HepG2 (cell line): ENCODE data around the gene CEACAM18. TPM values are rescaled to one million over a fixed set of nuclear protein-coding genes. Genes with fewer than 3 reads are reported as not detected.

Experiments used
- ATAC-seq: fragments of 200-7000 bp; cut with Tn5 transposase; 3 replicates; pipeline ENCODE4 v1.9.1; 2020; ENCODE audit warnings: mild to moderate bottlenecking, moderate library complexity
- BruUV-seq: library from RNA; stranded (reverse); fragments of 400-500 nt; replicated peaks from 2 replicates; lab custom pipeline; 2021; lab: Mats Ljungman, UMichigan
- CTCF ChIA-PET: fragments of 300-600 bp; formaldehyde crosslinking; extraction: SDS; loops from one replicate; lab custom pipeline; 2021; ENCODE audit warnings: low total read pairs, inconsistent platforms, low intra/inter-chr PET ratio; lab: Yijun Ruan, JAX
- POLR2A ChIA-PET: fragments of 350-600 bp; sonication (Branson Sonifier 250); formaldehyde crosslinking; loops from one replicate; lab custom pipeline; 2020; ENCODE audit warnings: antibody characterized with exemption, inconsistent platforms; lab: Yijun Ruan, JAX
- DNase-seq: peaks from one replicate; pipeline ENCODE4 v3.0.0-alpha.2; 2015; ENCODE audit warnings: low spot score
- FAIRE-seq: peaks from 3 replicates; lab custom pipeline; 2011; peaks lifted over from hg19 to GRCh38; lab: Jason Lieb, UNC
- H2AFZ ChIP-seq: one replicate; pipeline ENCODE4 v1.6.1; 2011; ENCODE audit warnings: low read length, inconsistent platforms
- H3K27ac ChIP-seq: fragments of 300-600 bp; 3 replicates; pipeline ENCODE4 v1.8.0; 2011; ENCODE audit warnings: mixed run types, mild to moderate bottlenecking, mixed read lengths, low read length, inconsistent platforms; ENCODE audit not compliant: insufficient read depth; ENCODE audit errors: extremely low read length
- H3K27me3 ChIP-seq, 2 experiments: fragments of 200-600 bp in 1 of 2; 2 replicates in 1 of 2; 3 replicates in 1 of 2; pipeline versions ENCODE4 v1.6.0 to v1.8.0; 2011; ENCODE audit warnings: low read length in 2 of 2, mild to moderate bottlenecking in 2 of 2, moderate library complexity in 2 of 2, inconsistent platforms in 1 of 2; ENCODE audit not compliant: insufficient read depth in 2 of 2, control insufficient read depth in 1 of 2
- H3K36me3 ChIP-seq, 2 experiments: fragments of 200-600 bp in 1 of 2; replicated peaks in 1 of 2; 2 replicates in 1 of 2; 3 replicates in 1 of 2; pipeline versions ENCODE4 v1.5.1 to v1.8.0; 2011; ENCODE audit warnings: low read length in 2 of 2, inconsistent platforms in 1 of 2; ENCODE audit not compliant: insufficient read depth in 2 of 2, control insufficient read depth in 1 of 2
- H3K4me1 ChIP-seq: 2 replicates; pipeline ENCODE4 v1.5.1; 2012; ENCODE audit warnings: low read length, inconsistent platforms; ENCODE audit not compliant: insufficient read depth
- H3K4me2 ChIP-seq: 2 replicates; pipeline ENCODE4 v1.6.0; 2011; ENCODE audit warnings: low read depth, low read length, inconsistent platforms
- H3K4me3 ChIP-seq, 3 experiments: fragments of 200-600 bp in 1 of 3; sonication (generic), shearing (Covaris generic) in 1 of 3; replicated peaks in 1 of 3; 2 replicates each; pipeline ENCODE4 v1.5.1; 2011 to 2016; ENCODE audit warnings: low read length in 3 of 3, inconsistent platforms in 2 of 3, low read depth in 2 of 3, mild to moderate bottlenecking in 2 of 3, control low read depth in 1 of 3, mixed read lengths in 1 of 3; ENCODE audit not compliant: insufficient read depth in 1 of 3
- H3K79me2 ChIP-seq: one replicate; pipeline ENCODE4 v1.6.1; 2011; ENCODE audit warnings: low read length, inconsistent platforms; ENCODE audit not compliant: insufficient read depth
- H3K9ac ChIP-seq: 2 replicates; pipeline ENCODE4 v1.6.0; 2011; ENCODE audit warnings: mild to moderate bottlenecking, low read depth, low read length, inconsistent platforms; ENCODE audit not compliant: insufficient read depth
- H3K9me3 ChIP-seq: 2 replicates; pipeline ENCODE4 v1.5.1; 2012; ENCODE audit warnings: mild to moderate bottlenecking, low read length
- H4K20me1 ChIP-seq: 2 replicates; pipeline ENCODE4 v1.6.0; 2011; ENCODE audit warnings: inconsistent platforms, mild to moderate bottlenecking, low read length, moderate library complexity; ENCODE audit not compliant: insufficient read depth
- CENPT ChIP-seq: sonication (generic); formaldehyde crosslinking; IDR thresholded peaks from 2 replicates; pipeline ENCODE4 v1.8.0; 2022; ENCODE audit warnings: low read depth, mild to moderate bottlenecking, moderate library complexity, missing genetic modification reagents
- IKZF1 ChIP-seq: fragments of 450-650 bp; IDR thresholded peaks from 2 replicates; pipeline ENCODE4 v1.7.1; 2016
- PRPF4 ChIP-seq: fragments of 200-400 bp; formaldehyde crosslinking; IDR thresholded peaks from 2 replicates; pipeline ENCODE4 v1.6.1; 2016; ENCODE audit warnings: low read length, low read depth; ENCODE audit not compliant: poor library complexity, severe bottlenecking
- WGBS: methylation state at CpG from one replicate; pipeline ENCODE4 v1.1.6; 2017; ENCODE audit warnings: low lambda C conversion rate; 5-methylcytosine and 5-hydroxymethylcytosine counted together
- in situ Hi-C: cut with HindIII; loops from 2 replicates; pipeline ENCODE4 v1.10.0; 2017; ENCODE audit warnings: low pct_unique_long_range_greater_than_20kb; ENCODE audit not compliant: extremely low pct_ligation_motif_present
- intact Hi-C: fragments of 100-400 bp; cut with micrococcal nuclease; formaldehyde crosslinking; loops from one replicate; pipeline ENCODE4 v1.10.0; 2022; ENCODE audit not compliant: unreplicated experiment
- polyA plus RNA-seq, 8 experiments: library from polyadenylated mRNA; depleted of rRNA in 3 of 8; stranded (reverse) in 7 of 8; unstranded in 1 of 8; fragments of >200 nt; fragmentation: Illumina TruSeq in 4 of 8; extraction: Trizol in 4 of 8; gene quantifications; 2 replicates each; pipeline versions ENCODE4 v1.2.1 to v1.2.3, GENCODE V29; 2011 to 2016; ENCODE audit warnings: low read depth in 4 of 8, missing spikeins in 1 of 8, mixed read lengths in 1 of 8; ENCODE audit not compliant: insufficient read depth in 1 of 8
- total RNA-seq, 5 experiments: library from RNA; depleted of rRNA; stranded (reverse); fragments of >200 nt; fragmentation: Illumina TruSeq; extraction: Trizol; gene quantifications; 2 replicates each; pipeline ENCODE4 v1.2.3, GENCODE V29; 2016; ENCODE audit warnings: low read depth in 1 of 5
- TF ChIP-seq, protein P1 (sequence below): sonication (generic); formaldehyde crosslinking; IDR thresholded peaks from 2 replicates; pipeline ENCODE4 v1.4.0; 2020; ENCODE audit warnings: mild to moderate bottlenecking, missing genetic modification reagents, borderline replicate concordance
- TF ChIP-seq, protein P2 (sequence below): sonication (generic); formaldehyde crosslinking; IDR thresholded peaks from 2 replicates; pipeline ENCODE4 v1.4.0; 2020; ENCODE audit warnings: missing genetic modification reagents, borderline replicate concordance
- TF ChIP-seq, protein P3 (sequence below): sonication (generic); formaldehyde crosslinking; IDR thresholded peaks from 2 replicates; pipeline ENCODE4 v1.5.1; 2020; ENCODE audit warnings: missing genetic modification reagents, mild to moderate bottlenecking, borderline replicate concordance

CEACAM18 gene
- total and polyA plus RNA-seq, 2 of the 13 experiments (the other 11 are each of a cell fraction or from before 2014, with no cell fraction given), result not detected

DNA sequence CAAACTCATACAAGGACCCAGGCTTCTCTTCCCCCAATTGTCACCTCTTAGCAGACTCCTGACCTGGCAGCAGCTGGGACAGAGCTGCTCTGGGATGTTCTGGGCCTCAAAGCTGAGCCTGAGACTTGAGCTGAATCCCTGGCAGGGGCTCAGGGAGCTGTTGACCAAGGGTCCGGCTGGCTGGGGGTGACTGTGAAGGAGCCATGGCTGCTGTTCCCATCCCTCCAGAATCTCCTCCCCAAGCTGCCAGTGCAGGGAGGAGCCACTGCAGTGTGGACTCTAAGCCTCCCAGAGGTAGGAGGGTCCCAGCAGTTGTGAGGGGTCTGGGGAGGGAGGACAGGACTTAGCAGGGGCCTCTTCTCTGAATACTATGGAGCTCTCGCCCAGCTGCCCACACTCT lies 51.0 kb downstream of the CEACAM18 start:
- H3K36me3 ChIP-seq, result no peaks in the 10 kb centered on the region
- FAIRE-seq (no peak), ATAC-seq (no peak), DNase-seq (no peak)
- H3K4me1 ChIP-seq, result no peaks in the 10 kb centered on the region
- no peak overlapping the region for H3K4me2 ChIP-seq
- TF ChIP-seq, protein P1, sequence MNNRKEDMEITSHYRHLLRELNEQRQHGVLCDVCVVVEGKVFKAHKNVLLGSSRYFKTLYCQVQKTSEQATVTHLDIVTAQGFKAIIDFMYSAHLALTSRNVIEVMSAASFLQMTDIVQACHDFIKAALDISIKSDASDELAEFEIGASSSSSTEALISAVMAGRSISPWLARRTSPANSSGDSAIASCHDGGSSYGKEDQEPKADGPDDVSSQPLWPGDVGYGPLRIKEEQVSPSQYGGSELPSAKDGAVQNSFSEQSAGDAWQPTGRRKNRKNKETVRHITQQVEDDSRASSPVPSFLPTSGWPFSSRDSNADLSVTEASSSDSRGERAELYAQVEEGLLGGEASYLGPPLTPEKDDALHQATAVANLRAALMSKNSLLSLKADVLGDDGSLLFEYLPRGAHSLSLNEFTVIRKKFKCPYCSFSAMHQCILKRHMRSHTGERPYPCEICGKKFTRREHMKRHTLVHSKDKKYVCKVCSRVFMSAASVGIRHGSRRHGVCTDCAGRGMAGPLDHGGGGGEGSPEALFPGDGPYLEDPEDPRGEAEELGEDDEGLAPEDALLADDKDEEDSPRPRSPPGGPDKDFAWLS, result no peak
- ChIA-PET POLR2A (no interaction called here), CTCF (no interaction called here)
- BruUV-seq, result no TSS peak
- WGBS, result no CpG with 5 or more reads among the region's 2 CpGs
- H3K9ac ChIP-seq, result no peak overlapping the region
- H3K27ac ChIP-seq, result no peak overlapping the region
- peaks cover 1 to 5% of the 10 kb centered on the region in 2 experiments; a peak in 2 of 5 replicates for H3K27me3 ChIP-seq
- in situ Hi-C loops, result no loop called here
- H3K4me3 ChIP-seq, result no peak overlapping the region
- intact Hi-C loops, result no loop called here
- no peaks in the 10 kb centered on the region for H3K79me2 ChIP-seq
- H3K9me3 ChIP-seq, result no peaks in the 10 kb centered on the region
- no peak overlapping the region for H2AFZ ChIP-seq
- H4K20me1 ChIP-seq, result no peaks in the 10 kb centered on the region

DNA sequence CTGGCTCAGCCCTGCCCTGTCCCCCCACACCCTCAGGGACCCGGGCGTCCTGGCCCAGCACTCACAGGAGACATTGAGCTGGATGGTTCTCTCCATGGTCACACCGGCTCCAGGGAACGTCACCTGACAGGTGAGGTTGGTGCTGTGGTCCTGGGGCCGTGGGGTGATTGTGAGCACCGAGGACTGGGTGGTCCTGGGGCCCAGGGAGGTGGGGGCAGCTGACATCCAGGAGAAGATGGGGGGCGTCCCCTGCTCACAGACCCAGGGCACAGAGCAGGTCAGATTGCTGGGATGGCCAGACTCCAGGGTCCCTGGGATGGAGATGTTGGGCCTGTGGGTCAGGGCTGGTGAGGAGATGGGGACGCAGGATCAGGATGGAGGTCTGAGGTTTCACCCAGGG lies 52.3 kb downstream of the CEACAM18 start:
- H3K9me3 ChIP-seq, result no peaks in the 10 kb centered on the region
- in situ Hi-C loops (no loop called here), intact Hi-C loops (no loop called here)
- no peak; the same call in 2 of the 3 replicates for ATAC-seq
- no peak overlapping the region for H3K9ac ChIP-seq
- no peak overlapping the region for H2AFZ ChIP-seq
- H4K20me1 ChIP-seq, result no peaks in the 10 kb centered on the region
- no peaks in the 10 kb centered on the region for H3K4me1 ChIP-seq
- POLR2A ChIA-PET, result no interaction called here
- H3K36me3 ChIP-seq, result no peaks in the 10 kb centered on the region
- WGBS, result 3% methylated on average over 4 of the region's 8 CpGs
- H3K79me2 ChIP-seq, result no peaks in the 10 kb centered on the region
- CTCF ChIA-PET, result no interaction called here
- H3K27me3 ChIP-seq, result peaks cover 1 to 5% of the 10 kb centered on the region in 2 experiments; a peak in 2 of 5 replicates
- no peak overlapping the region for H3K4me3 ChIP-seq
- no TSS peak for BruUV-seq
- FAIRE-seq, result no peak
- no peak for DNase-seq
- no peak overlapping the region for H3K27ac ChIP-seq
- no peak overlapping the region for H3K4me2 ChIP-seq
- TF ChIP-seq, protein P2, sequence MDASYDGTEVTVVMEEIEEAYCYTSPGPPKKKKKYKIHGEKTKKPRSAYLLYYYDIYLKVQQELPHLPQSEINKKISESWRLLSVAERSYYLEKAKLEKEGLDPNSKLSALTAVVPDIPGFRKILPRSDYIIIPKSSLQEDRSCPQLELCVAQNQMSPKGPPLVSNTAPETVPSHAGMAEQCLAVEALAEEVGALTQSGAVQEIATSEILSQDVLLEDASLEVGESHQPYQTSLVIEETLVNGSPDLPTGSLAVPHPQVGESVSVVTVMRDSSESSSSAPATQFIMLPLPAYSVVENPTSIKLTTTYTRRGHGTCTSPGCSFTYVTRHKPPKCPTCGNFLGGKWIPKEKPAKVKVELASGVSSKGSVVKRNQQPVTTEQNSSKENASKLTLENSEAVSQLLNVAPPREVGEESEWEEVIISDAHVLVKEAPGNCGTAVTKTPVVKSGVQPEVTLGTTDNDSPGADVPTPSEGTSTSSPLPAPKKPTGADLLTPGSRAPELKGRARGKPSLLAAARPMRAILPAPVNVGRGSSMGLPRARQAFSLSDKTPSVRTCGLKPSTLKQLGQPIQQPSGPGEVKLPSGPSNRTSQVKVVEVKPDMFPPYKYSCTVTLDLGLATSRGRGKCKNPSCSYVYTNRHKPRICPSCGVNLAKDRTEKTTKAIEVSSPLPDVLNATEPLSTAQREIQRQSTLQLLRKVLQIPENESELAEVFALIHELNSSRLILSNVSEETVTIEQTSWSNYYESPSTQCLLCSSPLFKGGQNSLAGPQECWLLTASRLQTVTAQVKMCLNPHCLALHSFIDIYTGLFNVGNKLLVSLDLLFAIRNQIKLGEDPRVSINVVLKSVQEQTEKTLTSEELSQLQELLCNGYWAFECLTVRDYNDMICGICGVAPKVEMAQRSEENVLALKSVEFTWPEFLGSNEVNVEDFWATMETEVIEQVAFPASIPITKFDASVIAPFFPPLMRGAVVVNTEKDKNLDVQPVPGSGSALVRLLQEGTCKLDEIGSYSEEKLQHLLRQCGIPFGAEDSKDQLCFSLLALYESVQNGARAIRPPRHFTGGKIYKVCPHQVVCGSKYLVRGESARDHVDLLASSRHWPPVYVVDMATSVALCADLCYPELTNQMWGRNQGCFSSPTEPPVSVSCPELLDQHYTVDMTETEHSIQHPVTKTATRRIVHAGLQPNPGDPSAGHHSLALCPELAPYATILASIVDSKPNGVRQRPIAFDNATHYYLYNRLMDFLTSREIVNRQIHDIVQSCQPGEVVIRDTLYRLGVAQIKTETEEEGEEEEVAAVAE (CRISPR knock-in tag), result no peak
- TF ChIP-seq, protein P1, result no peak
- TF ChIP-seq, protein P3, sequence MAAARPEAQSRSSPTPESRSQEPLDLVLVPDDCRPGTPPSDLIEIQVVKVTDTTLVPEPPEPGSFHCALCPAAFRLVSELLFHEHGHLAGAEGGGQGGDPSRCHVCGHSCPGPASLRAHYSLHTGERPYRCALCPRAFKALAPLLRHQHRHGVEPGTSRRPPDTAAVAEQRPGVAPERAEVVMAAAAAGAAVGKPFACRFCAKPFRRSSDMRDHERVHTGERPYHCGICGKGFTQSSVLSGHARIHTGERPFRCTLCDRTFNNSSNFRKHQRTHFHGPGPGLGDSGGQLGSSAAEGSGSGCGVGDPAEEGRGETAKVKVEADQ (CRISPR knock-in tag), result no peak
- TF ChIP-seq PRPF4 (no peak), CENPT (CRISPR knock-in tag) (no peak), IKZF1 (no peak)
